Tibial artery (tissue), 4 donors: ENCODE data around the gene NEK7.
A peak's percentile ranks its signal among the peaks of the same experiment; 100 is the strongest.

Source experiments
- DNase-seq, 2 donors: peaks; one replicate each; pipeline ENCODE4 v3.0.0-alpha.2; 2019
- H3K27ac ChIP-seq, 2 donors: fragments of 200-600 bp; sonication (generic) in 1 of 2; 1 replicate in 1 of 2; 2 replicates in 1 of 2; pipeline ENCODE4 v1.5.1; 2018 to 2019; ENCODE audit warnings: mild to moderate bottlenecking in 1 of 2
- H3K27me3 ChIP-seq, 2 donors: fragments of 200-600 bp; sonication (generic) in 1 of 2; one replicate each; pipeline versions ENCODE4 v1.5.1 to v1.6.0; 2016 to 2019
- H3K36me3 ChIP-seq, 3 donors: fragments of 200-600 bp; sonication (generic) in 2 of 3; one replicate each; pipeline ENCODE4 v1.5.1; 2016 to 2019; ENCODE audit warnings: mild to moderate bottlenecking in 2 of 3
- H3K4me1 ChIP-seq, 4 donors: fragments of 200-600 bp; sonication (generic) in 2 of 4; 1 replicate in 3 of 4; 2 replicates in 1 of 4; pipeline ENCODE4 v1.5.1; 2016 to 2019
- H3K4me3 ChIP-seq, 2 donors: fragments of 200-600 bp; sonication (generic) in 1 of 2; 1 replicate in 1 of 2; 2 replicates in 1 of 2; pipeline ENCODE4 v1.5.1; 2018 to 2019; ENCODE audit warnings: mild to moderate bottlenecking in 2 of 2
- H3K9me3 ChIP-seq, 3 donors: fragments of 200-600 bp; sonication (generic) in 1 of 3; one replicate each; pipeline ENCODE4 v1.5.1; 2016 to 2019
- CTCF ChIP-seq, 2 experiments: fragments of 200-600 bp in 1 of 2; fragments of 450-650 bp in 1 of 2; IDR thresholded peaks; one replicate each; pipeline ENCODE4 v1.5.1; 2017 to 2019; ENCODE audit warnings: antibody characterized with exemption in 2 of 2, mild to moderate bottlenecking in 1 of 2, moderate library complexity in 1 of 2
- intact Hi-C: fragments of 100-400 bp; cut with DNase I; formaldehyde crosslinking; loops from one replicate; pipeline ENCODE4 v1.15.0; 2023; ENCODE audit warnings: low total_unique reads

Gene NEK7

GRCh38 chr1:198158735-198159589 lies 2.2 kb downstream of the NEK7 start:
- H3K4me3 ChIP-seq, result peak overlapping the region; percentile 74 to 87
- intact Hi-C loops, result no loop called here
- H3K4me1 ChIP-seq, result peaks cover 0 to 69% (median 39%) of the 10 kb centered on the region in 4 donors
- no peaks in the 10 kb centered on the region for H3K9me3 ChIP-seq
- TF ChIP-seq CTCF (IDR thresholded peaks at IDR 0.05), result no peak
- peak overlapping the region; percentile 96 to 100 for H3K27ac ChIP-seq
- H3K36me3 ChIP-seq, result no peaks in the 10 kb centered on the region
- DNase-seq, result peak; percentile 83 to 93
- no peaks in the 10 kb centered on the region for H3K27me3 ChIP-seq

- no peaks in the 10 kb centered on the region for H3K36me3 ChIP-seq
- no peaks in the 10 kb centered on the region for H3K9me3 ChIP-seq
- H3K4me3 ChIP-seq, result no peak overlapping the region
- TF ChIP-seq CTCF (IDR thresholded peaks at IDR 0.05), result no peak
- peak overlapping the region; percentile 96 to 100 for H3K27ac ChIP-seq
- H3K4me1 ChIP-seq, result peaks cover 0 to 60% (median 29%) of the 10 kb centered on the region in 4 donors
- no peaks in the 10 kb centered on the region for H3K27me3 ChIP-seq
- no peak for DNase-seq
- intact Hi-C loops, result no loop called here
Measured at GRCh38 chr1:198160222-198160621, 3.4 kb downstream of the NEK7 start.

- no peak overlapping the region for H3K4me3 ChIP-seq
- H3K9me3 ChIP-seq, result no peaks in the 10 kb centered on the region
- TF ChIP-seq CTCF (IDR thresholded peaks at IDR 0.05), result no peak
- H3K27me3 ChIP-seq, result no peaks in the 10 kb centered on the region
- intact Hi-C loops, result no loop called here
- peak overlapping the region in 1 of 2 donors; percentile 96 for H3K27ac ChIP-seq
- H3K4me1 ChIP-seq, result peaks cover 0 to 59% (median 21%) of the 10 kb centered on the region in 4 donors
- H3K36me3 ChIP-seq, result no peaks in the 10 kb centered on the region
- no peak for DNase-seq
Measured at GRCh38 chr1:198160946-198161614, 4.3 kb downstream of the NEK7 start.

GRCh38 chr1:198161718-198162090 lies 4.9 kb downstream of the NEK7 start:
- H3K27ac ChIP-seq, result no peak overlapping the region
- H3K4me3 ChIP-seq, result no peak overlapping the region
- no peak for DNase-seq
- intact Hi-C loops, result no loop called here
- peaks cover 0 to 66% (median 20%) of the 10 kb centered on the region in 4 donors for H3K4me1 ChIP-seq
- H3K9me3 ChIP-seq, result no peaks in the 10 kb centered on the region
- H3K36me3 ChIP-seq, result no peaks in the 10 kb centered on the region
- TF ChIP-seq CTCF (IDR thresholded peaks at IDR 0.05), result no peak
- H3K27me3 ChIP-seq, result no peaks in the 10 kb centered on the region

- no peak overlapping the region for H3K27ac ChIP-seq
- no peaks in the 10 kb centered on the region for H3K9me3 ChIP-seq
- H3K4me1 ChIP-seq, result peaks cover 0 to 71% (median 23%) of the 10 kb centered on the region in 4 donors
- H3K27me3 ChIP-seq, result no peaks in the 10 kb centered on the region
- no peak for DNase-seq
- no peak for TF ChIP-seq CTCF (IDR thresholded peaks at IDR 0.05)
- no peak overlapping the region for H3K4me3 ChIP-seq
- intact Hi-C loops, result no loop called here
- no peaks in the 10 kb centered on the region for H3K36me3 ChIP-seq
Measured at GRCh38 chr1:198162091-198162767, 5.4 kb downstream of the NEK7 start.
